ENCODE data around the gene PITPNM3.

DNA sequence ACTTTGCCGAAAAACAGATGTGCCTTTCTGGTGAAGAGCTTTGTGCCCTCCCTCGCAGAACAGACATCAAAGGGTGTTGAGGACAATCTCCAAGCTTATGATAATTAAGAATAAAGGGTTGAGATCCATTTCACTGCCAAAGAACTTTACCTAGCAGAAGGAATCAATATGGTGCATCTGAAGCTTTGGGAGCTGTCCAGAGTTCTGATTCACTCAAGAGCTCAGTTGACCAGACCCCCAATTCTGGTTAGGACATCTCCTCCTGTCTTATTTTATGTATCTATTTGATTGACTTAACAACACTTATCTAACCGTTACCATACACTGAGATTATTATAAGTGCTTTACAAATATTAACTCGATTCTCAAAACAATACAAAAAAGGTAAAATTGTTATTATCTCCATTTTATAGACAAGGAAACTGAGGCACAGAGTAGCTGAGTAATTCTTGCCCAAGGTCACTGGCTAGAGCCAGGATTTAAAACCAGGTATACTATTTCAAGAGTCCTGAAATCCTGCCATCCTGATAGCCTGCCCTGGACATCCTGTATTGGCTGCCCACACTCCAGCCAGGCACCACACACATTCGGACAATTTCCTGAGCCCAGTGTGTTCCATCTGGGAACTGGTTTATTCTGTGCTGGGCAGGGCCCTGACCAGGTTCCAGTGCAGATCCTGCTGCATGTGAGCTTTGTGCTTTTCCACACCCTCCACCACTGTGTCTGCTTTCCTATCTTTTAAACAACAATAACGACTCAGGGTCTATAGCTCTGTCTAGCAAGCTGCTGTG, 29.8 kb downstream of the PITPNM3 start:
- TF ChIP-seq, protein P1, sequence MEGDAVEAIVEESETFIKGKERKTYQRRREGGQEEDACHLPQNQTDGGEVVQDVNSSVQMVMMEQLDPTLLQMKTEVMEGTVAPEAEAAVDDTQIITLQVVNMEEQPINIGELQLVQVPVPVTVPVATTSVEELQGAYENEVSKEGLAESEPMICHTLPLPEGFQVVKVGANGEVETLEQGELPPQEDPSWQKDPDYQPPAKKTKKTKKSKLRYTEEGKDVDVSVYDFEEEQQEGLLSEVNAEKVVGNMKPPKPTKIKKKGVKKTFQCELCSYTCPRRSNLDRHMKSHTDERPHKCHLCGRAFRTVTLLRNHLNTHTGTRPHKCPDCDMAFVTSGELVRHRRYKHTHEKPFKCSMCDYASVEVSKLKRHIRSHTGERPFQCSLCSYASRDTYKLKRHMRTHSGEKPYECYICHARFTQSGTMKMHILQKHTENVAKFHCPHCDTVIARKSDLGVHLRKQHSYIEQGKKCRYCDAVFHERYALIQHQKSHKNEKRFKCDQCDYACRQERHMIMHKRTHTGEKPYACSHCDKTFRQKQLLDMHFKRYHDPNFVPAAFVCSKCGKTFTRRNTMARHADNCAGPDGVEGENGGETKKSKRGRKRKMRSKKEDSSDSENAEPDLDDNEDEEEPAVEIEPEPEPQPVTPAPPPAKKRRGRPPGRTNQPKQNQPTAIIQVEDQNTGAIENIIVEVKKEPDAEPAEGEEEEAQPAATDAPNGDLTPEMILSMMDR (IDR thresholded peaks at IDR 0.05), result no peak
- no peak for TF ChIP-seq POLR2A (IDR thresholded peaks at IDR 0.05)

All from transverse colon (tissue), 3 donors.